ENCODE results near the gene QSER1. TPM values are rescaled to one million over a fixed set of nuclear protein-coding genes. Genes with fewer than 3 reads are reported as not detected.

QSER1 gene
- total RNA-seq, 1 donor from 2014 or later = 62.6 TPM

- H3K27me3 Mint-ChIP-seq (ENCODE audit: low read depth) = no peaks in the 10 kb centered on the region
- peaks cover 15% of the 10 kb centered on the region for H3K4me1 Mint-ChIP-seq
- no peak overlapping the region for H3K4me3 Mint-ChIP-seq
- DNase-seq (ENCODE audit: low spot score in 2 of 2, unreplicated experiment in 2 of 2) = no peak
- no peak overlapping the region for H3K27ac Mint-ChIP-seq
- H3K9me3 Mint-ChIP-seq = no peaks in the 10 kb centered on the region
- no peak for TF ChIP-seq CTCF (IDR thresholded peaks at IDR 0.05; ENCODE audit: unreplicated experiment)
- H3K36me3 Mint-ChIP-seq = peaks cover 20% of the 10 kb centered on the region
These were observed 16.0 kb downstream of the QSER1 start for GRCh38 chr11:32908619-32909018.

- Mint-ChIP-seq H3K36me3 (peaks cover 23% of the 10 kb centered on the region), H3K4me3 (no peak overlapping the region), H3K27me3 (ENCODE audit: low read depth) (no peaks in the 10 kb centered on the region), H3K4me1 (peaks cover 3% of the 10 kb centered on the region), H3K9me3 (no peaks in the 10 kb centered on the region), H3K27ac (peak overlapping the region; percentile 34)
- no peak for TF ChIP-seq CTCF (IDR thresholded peaks at IDR 0.05; ENCODE audit: unreplicated experiment)
- no peak for DNase-seq (ENCODE audit: low spot score in 2 of 2, unreplicated experiment in 2 of 2)
These were observed 18.8 kb downstream of the QSER1 start for GRCh38 chr11:32911413-32911812.

- Mint-ChIP-seq H3K9me3 (no peaks in the 10 kb centered on the region), H3K27me3 (ENCODE audit: low read depth) (no peaks in the 10 kb centered on the region), H3K4me3 (no peak overlapping the region), H3K36me3 (peaks cover 19% of the 10 kb centered on the region), H3K4me1 (peaks cover 7% of the 10 kb centered on the region), H3K27ac (no peak overlapping the region)
- no peak for DNase-seq (ENCODE audit: low spot score in 2 of 2, unreplicated experiment in 2 of 2)
- TF ChIP-seq CTCF (IDR thresholded peaks at IDR 0.05; ENCODE audit: unreplicated experiment) = no peak
These were observed 20.8 kb downstream of the QSER1 start for GRCh38 chr11:32913445-32913844.

- Mint-ChIP-seq H3K36me3 (peaks cover 23% of the 10 kb centered on the region), H3K4me1 (peaks cover 13% of the 10 kb centered on the region), H3K4me3 (no peak overlapping the region), H3K27me3 (ENCODE audit: low read depth) (no peaks in the 10 kb centered on the region), H3K9me3 (peaks cover 6% of the 10 kb centered on the region), H3K27ac (no peak overlapping the region)
- no peak for DNase-seq (ENCODE audit: low spot score in 2 of 2, unreplicated experiment in 2 of 2)
- TF ChIP-seq CTCF (IDR thresholded peaks at IDR 0.05; ENCODE audit: unreplicated experiment) = no peak
These were observed 23.8 kb downstream of the QSER1 start for GRCh38 chr11:32916361-32916760.

- H3K27ac Mint-ChIP-seq = no peak overlapping the region
- H3K4me3 Mint-ChIP-seq = no peak overlapping the region
- H3K9me3 Mint-ChIP-seq = peaks cover 6% of the 10 kb centered on the region
- peaks cover 13% of the 10 kb centered on the region for H3K4me1 Mint-ChIP-seq
- peaks cover 21% of the 10 kb centered on the region for H3K36me3 Mint-ChIP-seq
- no peak for TF ChIP-seq CTCF (IDR thresholded peaks at IDR 0.05; ENCODE audit: unreplicated experiment)
- no peak for DNase-seq (ENCODE audit: low spot score in 2 of 2, unreplicated experiment in 2 of 2)
- no peaks in the 10 kb centered on the region for H3K27me3 Mint-ChIP-seq (ENCODE audit: low read depth)
These were observed 24.4 kb downstream of the QSER1 start for GRCh38 chr11:32916994-32917393.

GRCh38 chr11:32918427-32918826 lies 25.8 kb downstream of the QSER1 start:
- no peak for TF ChIP-seq CTCF (IDR thresholded peaks at IDR 0.05; ENCODE audit: unreplicated experiment)
- no peaks in the 10 kb centered on the region for H3K27me3 Mint-ChIP-seq (ENCODE audit: low read depth)
- peak overlapping the region; percentile 1 for H3K27ac Mint-ChIP-seq

More at GRCh38 chr11:32918427-32918826, 25.8 kb downstream of the QSER1 start:
- DNase-seq (ENCODE audit: low spot score in 2 of 2, unreplicated experiment in 2 of 2) = no peak
- H3K36me3 Mint-ChIP-seq = peaks cover 28% of the 10 kb centered on the region
- peaks cover 13% of the 10 kb centered on the region for H3K4me1 Mint-ChIP-seq
- peaks cover 13% of the 10 kb centered on the region for H3K9me3 Mint-ChIP-seq
- H3K4me3 Mint-ChIP-seq = no peak overlapping the region

Data from mesothelial cell of epicardium (in vitro differentiated cells).